ENCODE measurements around the gene TMEM242. TPM values are rescaled to one million over a fixed set of nuclear protein-coding genes. Genes with fewer than 3 reads are reported as not detected.

Gene TMEM242
- total and polyA plus RNA-seq, 10 donors, result 3.7 to 16.0 (median 7.2) TPM

- TF ChIP-seq CTCF (IDR thresholded peaks at IDR 0.05 in 8 of 11, conservative IDR thresholded peaks at IDR 0.05 in 3 of 11), result no peak
- no peak for TF ChIP-seq POLR2AphosphoS5 (IDR thresholded peaks at IDR 0.05)
- no peak for TF ChIP-seq POLR2A (IDR thresholded peaks at IDR 0.05)
- intact Hi-C loops (cut with DNase I; ENCODE audit: low total_unique reads), result no loop called here
- Histone ChIP-seq H3K4me3 (no peak overlapping the region), H3K4me1 (peaks cover 0 to 16% (median 5%) of the 10 kb centered on the region in 6 donors), H3K9me3 (no peaks in the 10 kb centered on the region), H3K27me3 (replicated peaks in 1 of 7) (no peaks in the 10 kb centered on the region), H3K36me3 (peaks cover 0 to 16% (median 0%) of the 10 kb centered on the region in 6 donors), H3K27ac (no peak overlapping the region)
- 40 to 64% (median 46%) methylated on average over 9 of the region's 9 CpGs for WGBS, 5 donors
- no peak for DNase-seq
Measured at GRCh38 chr6:157298216-157298724, 25.0 kb downstream of the TMEM242 start.

GRCh38 chr6:157294654-157295053 lies 28.7 kb downstream of the TMEM242 start:
- TF ChIP-seq CTCF (IDR thresholded peaks at IDR 0.05 in 8 of 11, conservative IDR thresholded peaks at IDR 0.05 in 3 of 11) (no peak), POLR2AphosphoS5 (IDR thresholded peaks at IDR 0.05) (no peak), POLR2A (IDR thresholded peaks at IDR 0.05) (no peak)
- DNase-seq, result no peak
- no peaks in the 10 kb centered on the region for H3K9me3 ChIP-seq
- intact Hi-C loops (cut with DNase I; ENCODE audit: low total_unique reads), result no loop called here
- H3K36me3 ChIP-seq, result peaks cover 0 to 39% (median 7%) of the 10 kb centered on the region in 6 donors
- H3K4me3 ChIP-seq, result no peak overlapping the region
- no peak overlapping the region for H3K27ac ChIP-seq
- H3K27me3 ChIP-seq (replicated peaks in 1 of 7), result no peaks in the 10 kb centered on the region
- H3K4me1 ChIP-seq, result peaks cover 0 to 11% (median 4%) of the 10 kb centered on the region in 6 donors
- WGBS, 5 donors, result 96 to 99% (median 97%) methylated on average over 2 of the region's 2 CpGs

- DNase-seq, result no peak
- Histone ChIP-seq H3K4me1 (peaks cover 0 to 11% (median 4%) of the 10 kb centered on the region in 6 donors), H3K27ac (no peak overlapping the region), H3K36me3 (peaks cover 0 to 40% (median 7%) of the 10 kb centered on the region in 6 donors), H3K9me3 (no peaks in the 10 kb centered on the region), H3K27me3 (replicated peaks in 1 of 7) (no peaks in the 10 kb centered on the region), H3K4me3 (no peak overlapping the region)
- intact Hi-C loops (cut with DNase I; ENCODE audit: low total_unique reads), result no loop called here
- TF ChIP-seq POLR2A (IDR thresholded peaks at IDR 0.05) (no peak), POLR2AphosphoS5 (IDR thresholded peaks at IDR 0.05) (no peak), CTCF (IDR thresholded peaks at IDR 0.05 in 8 of 11, conservative IDR thresholded peaks at IDR 0.05 in 3 of 11) (no peak)
- WGBS, 5 donors, result 90 to 98% (median 93%) methylated on average over 6 of the region's 6 CpGs
Measured at GRCh38 chr6:157293780-157294179, 29.5 kb downstream of the TMEM242 start.

GRCh38 chr6:157292202-157292601 lies 31.1 kb downstream of the TMEM242 start:
- H3K27ac ChIP-seq, result no peak overlapping the region
- intact Hi-C loops (cut with DNase I; ENCODE audit: low total_unique reads), result no loop called here
- H3K4me3 ChIP-seq, result no peak overlapping the region
- peaks cover 0 to 51% (median 7%) of the 10 kb centered on the region in 6 donors for H3K36me3 ChIP-seq
- TF ChIP-seq POLR2AphosphoS5 (IDR thresholded peaks at IDR 0.05), result no peak
- no peak for TF ChIP-seq POLR2A (IDR thresholded peaks at IDR 0.05)
- no peak for TF ChIP-seq CTCF (IDR thresholded peaks at IDR 0.05 in 8 of 11, conservative IDR thresholded peaks at IDR 0.05 in 3 of 11)
- no peak for DNase-seq
- WGBS, 5 donors, result 67 to 79% (median 73%) methylated on average over 1 of the region's 1 CpG
- H3K27me3 ChIP-seq (replicated peaks in 1 of 7), result no peaks in the 10 kb centered on the region
- H3K4me1 ChIP-seq, result no peaks in the 10 kb centered on the region
- H3K9me3 ChIP-seq, result no peaks in the 10 kb centered on the region

All from spleen (tissue), 11 donors.